Islet of Langerhans (tissue), 1 donor: ENCODE measurements around the gene LHFPL6.

ENCODE experiments used
- FAIRE-seq: peaks from one replicate; lab custom pipeline; 2011; peaks lifted over from hg19 to GRCh38; lab: Jason Lieb, UNC

Gene LHFPL6

DNA sequence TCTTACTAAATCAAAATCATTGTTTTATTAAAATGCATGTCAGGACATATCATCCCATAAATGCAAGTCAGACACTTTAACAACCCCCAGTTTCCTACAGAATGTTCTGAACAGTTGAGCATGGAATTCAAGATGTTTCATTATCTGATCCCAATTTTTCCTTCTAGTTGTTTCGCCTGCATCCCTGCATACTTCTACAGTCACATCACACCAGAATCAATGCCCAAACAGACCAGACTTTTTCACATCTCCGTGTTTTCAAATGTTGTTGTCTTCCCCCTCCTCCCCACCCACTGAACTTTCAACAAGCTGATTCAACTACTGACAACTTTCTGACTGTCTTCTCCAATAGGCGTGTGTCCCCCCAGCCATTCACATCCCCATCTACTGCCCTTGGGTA, 48.6 kb downstream of the LHFPL6 start:
- no peak for FAIRE-seq

DNA sequence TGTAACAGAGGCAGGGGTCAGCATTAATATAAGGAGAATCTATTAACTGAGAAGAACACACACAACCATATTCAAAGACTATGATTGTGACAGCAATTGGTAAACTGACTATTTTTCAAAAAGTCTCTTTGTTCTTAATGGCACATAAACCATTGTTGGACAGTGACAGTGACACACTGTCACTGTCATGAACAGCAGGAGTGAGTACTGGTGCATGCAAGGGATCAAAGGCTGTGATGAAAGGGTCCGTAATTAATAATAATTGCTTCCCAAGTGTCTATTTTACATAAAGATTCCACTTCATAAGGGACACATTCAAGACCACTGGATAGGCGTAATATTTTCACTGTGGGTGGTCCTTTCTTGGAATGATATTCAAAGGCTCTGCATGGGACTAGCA, 50.7 kb downstream of the LHFPL6 start:
- no peak for FAIRE-seq

DNA sequence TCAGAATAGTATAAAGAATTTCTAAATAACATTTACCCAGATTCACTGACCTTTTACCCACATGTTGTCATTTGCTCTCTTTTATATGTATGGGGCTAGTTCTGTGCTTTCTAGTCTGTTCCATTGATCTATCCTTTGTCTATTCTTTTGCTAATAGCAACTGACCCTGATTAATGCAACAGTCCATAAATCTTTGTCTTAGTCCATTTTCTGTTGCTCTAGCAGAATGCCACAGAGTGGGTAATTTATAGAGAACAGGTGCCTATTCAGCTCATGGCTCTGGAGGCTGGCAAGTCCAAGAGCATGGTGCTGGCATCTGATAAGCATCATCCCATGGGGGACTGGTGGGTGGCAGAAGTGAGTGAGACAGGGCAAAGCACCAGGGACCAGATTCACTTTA, 52.1 kb downstream of the LHFPL6 start:
- FAIRE-seq: no peak

DNA sequence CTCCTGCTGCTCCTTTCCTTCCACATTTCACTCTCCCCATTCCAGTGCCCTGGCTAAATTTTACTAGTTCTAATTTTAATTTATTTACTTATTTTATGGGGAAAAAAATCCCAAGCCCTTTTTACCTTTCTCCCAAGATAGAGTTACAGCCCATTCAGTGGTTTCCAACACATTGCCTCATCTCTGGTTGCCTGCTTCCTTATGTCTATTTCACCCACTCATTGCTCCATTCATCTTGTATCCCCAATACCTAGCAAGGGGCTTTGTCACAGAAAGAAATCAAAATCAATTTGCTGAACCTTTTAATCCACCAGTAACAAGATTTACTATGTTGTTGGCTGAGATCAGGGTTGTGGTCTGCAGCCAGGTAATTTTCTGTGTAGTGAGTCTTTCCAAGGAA, 55.9 kb downstream of the LHFPL6 start:
- no peak for FAIRE-seq

DNA sequence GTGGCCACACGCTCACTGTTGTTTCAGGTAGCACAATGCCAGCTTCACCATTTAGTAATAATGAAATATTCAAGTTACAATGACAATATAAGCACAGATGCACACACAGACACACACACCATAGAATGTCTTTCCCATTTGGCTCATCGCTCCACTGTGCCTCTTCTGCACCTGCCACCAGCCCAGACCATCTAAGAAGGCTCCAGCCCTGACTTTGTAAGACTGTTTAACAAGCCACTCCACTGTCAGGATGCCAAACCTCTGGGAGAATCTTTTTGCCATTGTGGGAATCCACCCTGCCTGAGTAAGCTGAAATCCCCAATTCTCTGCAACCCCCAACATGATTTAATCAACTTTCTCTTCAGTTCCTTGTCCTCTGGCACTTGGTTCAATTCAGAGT, 60.6 kb downstream of the LHFPL6 start:
- no peak for FAIRE-seq

DNA sequence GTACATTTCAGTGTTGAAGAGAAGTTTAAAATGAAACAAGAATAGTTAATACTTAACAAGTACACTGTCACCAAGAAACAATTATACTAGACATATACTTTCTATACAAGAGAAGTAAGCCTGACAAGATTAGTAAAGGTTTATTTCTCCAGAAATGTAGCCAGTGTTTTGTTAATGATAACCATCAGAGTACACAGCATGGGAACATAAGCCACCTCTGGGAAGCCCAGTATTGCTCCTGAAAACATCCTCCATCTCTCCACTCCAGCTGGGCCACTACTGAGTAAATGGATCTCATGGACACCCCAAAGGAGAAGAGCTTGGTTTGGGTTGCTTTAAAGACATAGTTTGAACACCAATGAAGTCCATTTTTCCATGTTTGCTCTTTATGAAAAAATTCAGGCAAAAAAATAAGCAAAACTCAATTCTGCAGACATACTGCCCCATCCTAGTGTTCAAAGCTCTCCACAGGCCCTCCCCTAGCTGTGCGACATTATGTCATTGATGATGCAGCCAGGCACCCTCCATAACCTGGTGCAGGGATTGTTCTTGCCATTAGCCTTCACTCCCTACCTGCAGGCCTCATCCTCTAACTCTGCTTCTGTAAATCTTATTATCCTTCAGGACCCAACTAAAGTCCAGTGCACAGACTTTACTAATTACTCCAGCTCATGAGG, 61.9 kb downstream of the LHFPL6 start:
- no peak for FAIRE-seq

DNA sequence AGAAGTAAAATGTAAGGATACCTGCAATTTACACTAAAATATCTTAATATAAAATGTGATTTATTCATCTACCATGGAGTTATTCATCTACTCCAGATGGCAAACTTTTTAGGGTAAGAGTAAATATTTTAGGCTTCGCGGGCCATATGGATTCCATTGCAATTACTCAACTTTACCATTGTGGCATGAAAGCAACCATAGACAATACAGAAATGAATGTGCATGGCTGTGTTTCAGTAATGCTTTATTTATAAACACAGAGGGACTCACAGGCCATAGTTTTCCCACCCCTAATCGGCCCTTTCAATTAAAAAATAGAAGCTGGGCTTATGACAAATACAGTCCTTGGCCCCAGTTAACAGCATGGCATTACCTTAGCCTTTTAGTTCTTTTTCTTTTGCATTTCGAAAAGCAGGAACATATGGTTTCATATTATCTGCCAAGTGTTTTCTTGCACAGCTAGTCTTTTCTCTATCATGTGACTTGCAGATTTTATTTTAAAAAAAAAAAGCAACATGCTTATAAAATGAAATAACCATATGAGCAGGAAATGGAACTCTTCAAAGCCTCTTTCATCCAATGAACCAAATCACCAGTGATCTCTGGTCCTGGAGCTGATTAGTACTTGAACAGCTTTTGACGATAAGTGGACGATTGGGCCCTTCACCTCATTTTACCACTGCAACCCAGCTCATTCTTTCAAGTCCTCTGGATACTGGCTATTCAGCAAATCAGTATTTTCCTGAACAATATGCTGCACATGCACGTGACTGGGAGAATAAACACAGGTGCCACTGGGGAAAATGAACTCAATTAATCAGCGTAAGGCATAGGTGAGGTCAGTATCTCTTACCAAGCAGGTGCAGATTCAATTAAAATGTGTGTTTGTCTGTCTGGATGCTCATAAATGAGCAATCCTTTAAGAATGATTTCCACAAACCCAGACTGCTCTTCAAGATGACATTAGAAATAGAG, 63.9 kb downstream of the LHFPL6 start:
- peak; percentile 96 for FAIRE-seq

DNA sequence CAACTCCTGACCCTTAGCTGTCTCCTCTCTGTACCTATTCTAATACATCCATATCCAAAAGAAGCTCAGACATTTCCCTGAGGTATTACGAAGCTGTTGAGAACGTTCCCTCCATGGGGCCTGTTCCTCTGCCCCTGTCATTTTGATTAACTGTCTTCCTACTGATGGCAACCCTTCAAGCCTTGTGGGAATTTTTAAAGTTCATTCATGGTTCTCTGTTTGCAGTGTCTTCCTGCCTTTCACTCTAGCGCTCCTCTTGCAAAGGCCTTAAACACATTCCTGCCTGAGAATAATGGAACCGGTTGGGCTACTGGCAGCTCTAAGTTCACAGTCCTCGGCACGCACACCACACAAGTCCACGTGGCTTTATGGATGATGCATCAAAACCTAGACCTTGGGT, 66.1 kb downstream of the LHFPL6 start:
- no peak for FAIRE-seq

DNA sequence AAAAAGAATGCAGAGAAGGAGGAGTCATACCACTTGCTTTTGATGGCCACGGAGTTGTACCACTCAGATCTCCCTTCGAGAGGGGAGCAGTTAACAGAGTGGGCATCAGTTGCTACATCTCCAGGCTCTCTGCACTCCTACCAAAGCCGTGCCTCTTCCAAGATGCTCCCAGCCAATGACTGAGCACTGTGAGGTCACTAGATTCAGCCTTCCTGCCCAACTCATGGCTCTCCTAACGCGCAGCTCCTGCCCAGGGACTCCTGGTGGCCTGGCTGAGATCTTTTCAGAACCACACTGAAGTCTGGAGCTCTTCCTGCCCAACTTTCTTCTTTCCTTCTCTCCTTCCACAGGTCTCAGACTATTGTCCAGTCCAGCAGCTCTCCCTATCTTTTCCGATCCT, 66.7 kb downstream of the LHFPL6 start:
- no peak for FAIRE-seq

DNA sequence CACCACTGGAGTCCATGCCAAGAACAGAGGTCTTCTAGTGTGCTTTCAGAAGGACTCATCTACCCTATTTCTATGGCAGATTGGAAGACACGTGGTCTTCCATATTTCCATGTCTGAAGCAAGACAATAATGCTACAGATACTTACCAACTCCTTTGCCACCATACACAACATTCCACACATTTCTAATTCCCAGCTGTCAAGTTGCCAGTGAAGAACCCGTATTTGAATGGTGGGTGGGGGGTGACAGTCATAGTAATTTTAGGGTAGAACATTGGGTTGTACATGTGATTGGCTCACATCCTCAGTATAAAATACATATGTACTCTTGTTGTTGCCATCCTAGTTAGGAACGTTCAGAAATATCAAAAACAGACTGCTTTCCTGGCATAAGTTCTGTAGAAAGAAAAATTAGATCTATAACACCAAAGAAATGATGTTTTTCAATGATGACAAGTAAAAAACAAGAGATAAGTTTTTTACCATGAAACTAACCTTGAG, 69.3 kb downstream of the LHFPL6 start:
- no peak for FAIRE-seq

DNA sequence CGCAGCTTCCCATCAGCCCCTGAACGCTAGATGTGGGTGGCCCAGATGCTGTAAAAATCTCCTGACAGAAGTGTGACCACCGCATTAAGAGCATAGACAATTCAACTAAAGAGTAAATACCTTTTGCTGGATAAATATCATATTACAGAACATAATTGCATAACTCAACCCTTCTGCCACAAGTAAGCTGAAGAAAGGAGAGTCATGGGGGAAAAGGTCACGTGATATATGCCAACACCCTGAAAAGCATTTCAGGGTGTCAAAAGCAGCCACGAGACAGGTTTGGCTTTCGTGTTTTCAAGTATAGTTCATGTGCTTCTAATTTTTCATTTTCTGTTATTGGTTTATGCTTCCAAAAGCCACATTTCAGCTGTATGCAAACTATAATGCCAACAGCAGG, 71.3 kb downstream of the LHFPL6 start:
- FAIRE-seq: no peak

DNA sequence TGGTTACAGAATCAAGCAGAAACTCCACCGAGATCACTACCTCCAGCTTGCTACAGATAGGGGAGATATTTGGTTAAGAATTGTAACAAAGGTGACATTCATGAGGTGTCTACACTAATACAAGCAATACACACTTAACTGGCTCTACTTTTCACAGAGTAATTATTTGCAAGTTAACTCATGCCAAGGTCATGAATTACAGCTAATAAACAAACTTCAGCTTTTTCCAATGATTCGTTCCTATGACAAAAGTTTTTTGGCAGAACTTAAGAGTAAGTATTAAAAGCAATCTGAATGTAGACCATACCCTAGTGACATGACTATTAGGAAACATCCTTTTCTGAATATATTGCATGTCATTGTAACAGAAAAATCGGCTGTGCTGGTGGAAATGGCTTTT, 72.1 kb downstream of the LHFPL6 start:
- FAIRE-seq: no peak

DNA sequence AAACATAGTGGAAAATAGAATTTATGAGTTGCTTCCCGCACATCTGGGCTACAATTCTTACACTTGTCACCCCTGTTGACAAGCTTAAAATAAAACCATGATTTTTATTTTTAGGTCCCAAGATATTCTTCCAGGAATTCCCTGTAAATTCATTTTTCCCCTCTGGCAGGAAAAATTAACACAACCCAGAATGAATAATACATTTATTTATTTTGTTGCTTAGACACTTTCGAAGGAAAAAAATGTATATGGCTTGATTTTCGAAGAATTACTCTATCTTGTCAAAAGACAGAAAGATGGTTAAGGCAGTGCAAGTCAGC, 74.4 kb downstream of the LHFPL6 start:
- no peak for FAIRE-seq

DNA sequence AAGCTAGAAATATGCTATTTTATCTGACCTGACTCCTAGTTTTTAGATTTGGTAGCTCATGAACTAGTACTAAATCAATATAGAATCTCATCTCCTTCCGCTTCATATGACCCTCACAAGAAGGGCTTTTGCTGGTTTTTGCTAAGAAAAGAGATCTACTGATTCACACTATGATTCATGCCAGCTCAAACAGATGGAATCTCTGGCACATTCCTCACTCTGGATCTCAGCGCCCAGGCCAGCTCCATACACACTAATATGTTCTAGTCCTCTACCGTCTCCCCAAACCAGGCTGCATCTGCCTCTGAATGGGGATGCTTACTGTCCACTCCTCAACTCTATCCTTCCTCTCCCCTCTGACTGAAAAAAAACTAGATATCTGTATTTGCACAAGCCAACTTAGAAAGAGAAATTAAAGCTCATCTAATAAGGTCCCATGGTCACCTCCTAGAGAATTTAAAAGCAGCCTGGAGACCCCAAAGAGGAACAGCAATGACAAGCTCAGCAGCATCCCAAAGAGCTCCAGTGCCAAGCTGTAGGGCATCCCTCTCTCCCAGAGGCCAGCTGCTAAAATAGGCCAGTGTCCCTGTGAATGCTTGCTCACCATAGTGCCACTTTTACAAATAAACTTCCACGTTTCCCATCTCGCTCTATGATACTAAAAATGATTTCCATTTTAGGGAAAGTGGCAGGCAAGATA, 74.9 kb downstream of the LHFPL6 start:
- FAIRE-seq: no peak

DNA sequence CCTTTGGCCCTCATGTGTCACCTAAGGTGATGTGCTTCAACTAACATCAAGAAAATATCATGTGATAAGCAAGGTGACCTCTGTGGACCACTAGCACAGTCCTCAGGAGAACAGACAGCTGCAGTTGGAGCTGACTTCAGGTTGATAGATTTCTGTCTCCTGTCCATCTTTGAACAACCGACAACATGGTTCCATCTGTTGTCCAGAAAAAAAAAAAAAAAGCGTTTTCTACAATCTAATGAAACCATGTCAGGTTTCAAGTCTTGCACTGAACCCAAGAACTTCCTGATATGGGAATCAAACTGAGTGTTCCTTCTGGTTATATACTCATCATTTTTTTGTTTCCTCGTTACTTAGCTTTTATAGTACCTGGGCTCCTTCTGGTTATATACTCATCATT, 75.7 kb downstream of the LHFPL6 start:
- no peak for FAIRE-seq

DNA sequence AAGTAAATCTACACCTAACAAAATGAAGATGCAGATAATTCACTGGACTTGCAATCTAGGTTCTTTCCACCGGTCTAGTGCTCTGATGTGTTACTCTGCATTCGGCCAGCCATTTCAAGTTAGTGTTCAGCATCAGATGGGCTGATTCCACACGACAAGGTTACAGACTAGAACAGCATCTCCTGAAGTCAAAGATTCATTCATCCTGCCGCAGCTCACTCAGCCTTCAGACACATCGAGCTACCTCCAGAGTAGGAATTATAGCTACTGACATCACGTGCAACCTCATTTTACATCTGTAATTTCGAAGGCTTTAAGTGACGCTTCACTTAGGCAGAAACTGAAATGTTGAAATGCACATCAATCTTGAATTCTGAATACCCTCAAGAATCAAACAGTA, 76.5 kb downstream of the LHFPL6 start:
- FAIRE-seq: no peak

DNA sequence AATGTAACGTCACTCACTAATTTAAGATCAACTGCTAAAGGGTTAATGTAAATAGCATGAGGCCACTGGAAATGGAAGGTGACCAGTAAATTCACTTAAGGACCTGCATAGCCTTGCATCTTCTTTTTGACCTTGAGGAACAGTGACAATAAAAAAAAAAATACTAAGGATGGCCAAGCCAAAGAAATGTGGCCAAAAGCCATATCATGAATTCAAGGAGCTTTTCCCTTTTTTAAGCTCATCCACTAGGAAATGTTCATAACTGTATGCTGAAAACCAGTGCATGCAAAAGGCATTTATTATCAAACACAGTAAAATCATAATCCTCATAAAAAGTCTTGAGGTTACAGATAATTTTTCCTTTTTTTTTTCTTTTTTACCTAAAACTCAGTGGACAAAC, 77.5 kb downstream of the LHFPL6 start:
- no peak for FAIRE-seq

DNA sequence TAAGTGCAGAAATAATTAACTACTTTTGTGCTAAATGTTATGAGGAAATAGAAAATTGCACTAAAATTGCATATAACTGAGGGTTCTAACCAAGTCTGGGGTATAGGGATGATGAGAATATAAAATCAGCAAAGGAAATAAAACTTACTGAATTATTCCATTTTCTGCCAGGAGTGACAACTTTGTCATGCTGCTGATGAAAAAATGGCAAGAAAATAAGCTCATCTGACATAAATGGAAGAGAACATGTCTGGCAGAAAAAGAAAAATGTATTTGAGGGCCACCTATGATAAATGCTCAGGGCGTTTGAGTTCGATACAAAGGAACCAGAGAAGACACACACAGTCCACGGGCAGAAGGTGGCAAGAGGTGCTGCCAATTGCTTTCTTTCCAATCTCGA, 78.2 kb downstream of the LHFPL6 start:
- FAIRE-seq: no peak

DNA sequence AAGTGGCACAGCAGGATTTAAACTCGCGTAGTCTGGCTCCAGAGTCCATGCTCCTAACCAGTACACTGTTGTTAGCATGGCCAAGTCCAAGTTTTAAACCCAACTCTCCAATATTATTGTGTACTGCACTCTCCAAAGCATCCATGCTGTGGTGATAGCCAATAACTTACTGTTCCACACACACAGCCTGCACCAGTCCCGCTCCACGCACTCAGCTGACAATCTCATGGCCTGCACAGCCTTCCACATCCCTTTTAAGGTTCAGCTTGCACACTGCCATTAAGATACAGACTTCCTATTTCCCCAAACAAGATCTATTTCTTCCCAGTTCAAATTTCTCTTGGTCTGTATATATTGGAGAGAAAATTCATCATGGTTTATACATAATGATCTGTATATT, 80.7 kb downstream of the LHFPL6 start:
- no peak for FAIRE-seq

DNA sequence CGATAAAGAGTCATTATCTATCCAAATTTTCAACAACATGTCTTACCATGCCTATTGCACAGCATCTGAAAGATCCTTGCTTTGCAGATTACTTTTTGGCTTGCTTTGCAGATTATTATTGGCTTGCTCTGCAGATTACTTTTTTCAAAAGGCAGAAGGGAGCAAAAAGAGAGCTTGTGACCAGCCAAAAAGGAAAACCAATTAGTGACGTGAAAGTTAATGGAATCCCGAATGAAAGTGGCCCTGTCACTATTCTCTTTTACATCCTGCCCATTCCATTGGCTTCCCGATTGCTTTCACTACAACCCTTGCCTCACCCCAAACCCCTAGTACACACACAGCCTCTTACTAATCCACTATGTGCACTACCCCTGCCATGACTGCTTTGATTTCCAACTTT, 81.3 kb downstream of the LHFPL6 start:
- no peak for FAIRE-seq

DNA sequence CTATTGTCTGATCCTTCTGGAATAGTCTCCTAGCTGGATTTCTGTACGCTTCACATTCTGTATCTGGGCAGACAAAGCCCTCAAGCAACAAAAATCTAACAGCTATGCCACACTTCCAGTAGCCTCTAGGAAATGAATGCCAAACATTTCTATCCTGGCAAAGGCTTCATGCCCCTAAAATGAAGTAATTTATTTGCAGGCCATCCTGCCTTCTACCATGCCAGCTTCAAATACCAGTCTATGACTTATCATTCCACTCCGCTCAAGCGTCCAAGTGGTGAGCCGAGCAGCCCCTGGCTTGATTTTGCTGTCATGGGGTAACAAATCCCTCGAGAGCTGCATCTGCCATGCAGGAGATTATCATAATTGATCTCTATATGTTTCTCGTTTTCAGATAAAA, 86.9 kb downstream of the LHFPL6 start:
- FAIRE-seq: no peak

DNA sequence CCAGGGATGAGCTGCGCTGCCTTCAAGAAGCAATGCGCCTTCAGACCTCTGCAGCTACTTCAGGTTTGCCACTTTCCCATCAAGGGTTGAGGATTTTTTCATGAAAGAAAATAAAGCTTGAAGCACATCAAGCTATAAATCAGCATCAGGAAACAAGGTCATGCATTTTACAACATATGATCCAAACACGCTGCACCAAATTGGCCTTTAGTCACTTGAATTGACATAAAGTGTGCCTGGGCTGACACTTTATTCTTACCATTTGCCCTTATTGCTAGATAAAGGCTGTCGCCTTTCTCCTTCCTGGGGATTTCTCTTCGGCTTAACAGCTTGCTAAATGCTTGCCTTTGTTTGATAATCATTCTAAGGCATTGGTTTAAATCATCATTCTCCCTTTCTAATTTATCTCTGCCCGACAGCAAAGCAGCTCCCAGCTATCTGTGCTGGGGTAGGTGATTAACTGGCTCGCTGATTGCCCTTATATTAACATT, 87.7 kb downstream of the LHFPL6 start:
- no peak for FAIRE-seq

DNA sequence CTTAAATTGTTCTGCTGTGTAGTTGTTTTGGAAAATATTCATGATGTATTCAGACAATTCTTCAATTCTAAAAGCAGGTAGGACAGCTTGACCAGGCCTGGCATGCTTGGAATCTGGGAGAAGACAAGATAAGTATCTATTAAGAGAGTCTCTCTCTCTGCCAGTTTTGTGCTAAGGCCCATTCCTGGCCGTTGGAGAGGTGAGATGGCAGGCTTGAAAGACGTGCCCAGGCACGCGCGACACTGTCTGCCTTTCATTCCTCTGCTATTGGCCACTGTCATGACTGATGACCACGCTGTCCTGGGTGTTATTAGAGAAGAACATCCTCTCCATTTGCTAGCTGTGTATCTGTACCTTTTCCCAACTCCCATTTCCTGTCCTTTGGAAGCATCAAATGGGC, 90.3 kb downstream of the LHFPL6 start:
- no peak for FAIRE-seq
